Activated T-cell treated with anti-CD3 and anti-CD28 coated beads, Interleukin-2, amount 50 U/mL, for 24 hours (primary cell): ENCODE data around the gene PDE11A.

Source experiments
- DNase-seq: peaks from one replicate; pipeline ENCODE4 v3.0.0-alpha.2; 2020
- H3K27ac Mint-ChIP-seq: 2 replicates; pipeline ENCODE4 v1.8.0; 2020; ENCODE audit warnings: mild to moderate bottlenecking, mixed read lengths
- H3K27me3 Mint-ChIP-seq: 2 replicates; pipeline ENCODE4 v1.8.0; 2020; ENCODE audit warnings: mixed read lengths
- H3K36me3 Mint-ChIP-seq: 2 replicates; pipeline ENCODE4 v1.8.0; 2020; ENCODE audit warnings: low read depth, mixed read lengths
- H3K4me1 Mint-ChIP-seq: 2 replicates; pipeline ENCODE4 v1.8.0; 2020; ENCODE audit warnings: low read depth, mixed read lengths
- H3K4me3 Mint-ChIP-seq: 2 replicates; pipeline ENCODE4 v1.8.0; 2020; ENCODE audit warnings: mild to moderate bottlenecking, moderate library complexity, mixed read lengths
- H3K9me3 Mint-ChIP-seq: 2 replicates; pipeline ENCODE4 v1.8.0; 2020; ENCODE audit warnings: mixed read lengths

The PDE11A gene

GRCh38 chr2:177625744-177626650 is 446.6 kb downstream of the PDE11A start:
- Mint-ChIP-seq H3K4me1 (no peaks in the 10 kb centered on the region), H3K27me3 (peaks cover 22% of the 10 kb centered on the region), H3K4me3 (no peak overlapping the region), H3K36me3 (no peaks in the 10 kb centered on the region), H3K27ac (no peak overlapping the region), H3K9me3 (no peaks in the 10 kb centered on the region)
- DNase-seq, result no peak

GRCh38 chr2:177622521-177622920 is 450.1 kb downstream of the PDE11A start:
- Mint-ChIP-seq H3K36me3 (peaks cover 7% of the 10 kb centered on the region), H3K27me3 (peaks cover 17% of the 10 kb centered on the region), H3K4me3 (no peak overlapping the region), H3K4me1 (peaks cover 12% of the 10 kb centered on the region), H3K9me3 (no peaks in the 10 kb centered on the region), H3K27ac (no peak overlapping the region)
- no peak for DNase-seq

GRCh38 chr2:177619986-177620385 is 452.6 kb downstream of the PDE11A start:
- H3K4me3 Mint-ChIP-seq, result no peak overlapping the region
- no peaks in the 10 kb centered on the region for H3K9me3 Mint-ChIP-seq
- DNase-seq, result no peak
- no peak overlapping the region for H3K27ac Mint-ChIP-seq
- H3K4me1 Mint-ChIP-seq, result peaks cover 12% of the 10 kb centered on the region
- peaks cover 7% of the 10 kb centered on the region for H3K36me3 Mint-ChIP-seq
- peaks cover 9% of the 10 kb centered on the region for H3K27me3 Mint-ChIP-seq

GRCh38 chr2:177619461-177619860 is 453.1 kb downstream of the PDE11A start:
- Mint-ChIP-seq H3K36me3 (peaks cover 7% of the 10 kb centered on the region), H3K27ac (no peak overlapping the region), H3K4me3 (peak overlapping the region; percentile 94), H3K4me1 (peaks cover 12% of the 10 kb centered on the region), H3K9me3 (no peaks in the 10 kb centered on the region), H3K27me3 (peaks cover 9% of the 10 kb centered on the region)
- no peak for DNase-seq

- H3K27ac Mint-ChIP-seq, result peak overlapping the region; percentile 100
- H3K36me3 Mint-ChIP-seq, result peaks cover 7% of the 10 kb centered on the region
- H3K4me1 Mint-ChIP-seq, result peaks cover 12% of the 10 kb centered on the region
- peak; percentile 92 for DNase-seq
- peaks cover 9% of the 10 kb centered on the region for H3K27me3 Mint-ChIP-seq
- H3K4me3 Mint-ChIP-seq, result peak overlapping the region; percentile 94
- no peaks in the 10 kb centered on the region for H3K9me3 Mint-ChIP-seq
These were observed 454.0 kb downstream of the PDE11A start for GRCh38 chr2:177618255-177619253.

GRCh38 chr2:177617849-177618248 is 454.7 kb downstream of the PDE11A start:
- Mint-ChIP-seq H3K27me3 (peaks cover 8% of the 10 kb centered on the region), H3K9me3 (no peaks in the 10 kb centered on the region), H3K4me1 (peaks cover 12% of the 10 kb centered on the region), H3K27ac (peak overlapping the region; percentile 100), H3K36me3 (peaks cover 7% of the 10 kb centered on the region), H3K4me3 (peak overlapping the region; percentile 94)
- DNase-seq, result no peak

- H3K27me3 Mint-ChIP-seq, result peaks cover 6% of the 10 kb centered on the region
- H3K4me1 Mint-ChIP-seq, result peaks cover 12% of the 10 kb centered on the region
- H3K36me3 Mint-ChIP-seq, result peaks cover 7% of the 10 kb centered on the region
- no peak overlapping the region for H3K27ac Mint-ChIP-seq
- DNase-seq, result no peak
- H3K9me3 Mint-ChIP-seq, result no peaks in the 10 kb centered on the region
- H3K4me3 Mint-ChIP-seq, result no peak overlapping the region
These were observed 455.8 kb downstream of the PDE11A start for GRCh38 chr2:177616731-177617130.

GRCh38 chr2:177616066-177616465 is 456.5 kb downstream of the PDE11A start:
- H3K4me3 Mint-ChIP-seq, result no peak overlapping the region
- no peaks in the 10 kb centered on the region for H3K9me3 Mint-ChIP-seq
- no peak for DNase-seq
- no peak overlapping the region for H3K27ac Mint-ChIP-seq
- H3K27me3 Mint-ChIP-seq, result peaks cover 6% of the 10 kb centered on the region
- H3K4me1 Mint-ChIP-seq, result peaks cover 12% of the 10 kb centered on the region
- H3K36me3 Mint-ChIP-seq, result peaks cover 7% of the 10 kb centered on the region

GRCh38 chr2:177612659-177613058 is 459.9 kb downstream of the PDE11A start:
- Mint-ChIP-seq H3K27me3 (peaks cover 15% of the 10 kb centered on the region), H3K27ac (no peak overlapping the region), H3K4me1 (no peaks in the 10 kb centered on the region), H3K36me3 (no peaks in the 10 kb centered on the region), H3K4me3 (no peak overlapping the region), H3K9me3 (peaks cover 3% of the 10 kb centered on the region)
- DNase-seq, result no peak

- Mint-ChIP-seq H3K27me3 (peaks cover 12% of the 10 kb centered on the region), H3K36me3 (no peaks in the 10 kb centered on the region), H3K4me1 (no peaks in the 10 kb centered on the region), H3K27ac (no peak overlapping the region), H3K4me3 (no peak overlapping the region), H3K9me3 (peaks cover 3% of the 10 kb centered on the region)
- no peak for DNase-seq
These were observed 461.2 kb downstream of the PDE11A start for GRCh38 chr2:177611310-177611886.

GRCh38 chr2:177610813-177611212 is 461.8 kb downstream of the PDE11A start:
- peaks cover 3% of the 10 kb centered on the region for H3K9me3 Mint-ChIP-seq
- no peak overlapping the region for H3K4me3 Mint-ChIP-seq
- H3K27ac Mint-ChIP-seq, result no peak overlapping the region
- H3K27me3 Mint-ChIP-seq, result peaks cover 10% of the 10 kb centered on the region
- no peak for DNase-seq
- no peaks in the 10 kb centered on the region for H3K36me3 Mint-ChIP-seq
- H3K4me1 Mint-ChIP-seq, result no peaks in the 10 kb centered on the region

GRCh38 chr2:177606636-177607035 is 465.9 kb downstream of the PDE11A start:
- Mint-ChIP-seq H3K9me3 (peaks cover 3% of the 10 kb centered on the region), H3K4me3 (no peak overlapping the region), H3K27me3 (peaks cover 10% of the 10 kb centered on the region), H3K27ac (no peak overlapping the region), H3K4me1 (no peaks in the 10 kb centered on the region), H3K36me3 (no peaks in the 10 kb centered on the region)
- no peak for DNase-seq

- Mint-ChIP-seq H3K27ac (no peak overlapping the region), H3K36me3 (no peaks in the 10 kb centered on the region), H3K4me1 (no peaks in the 10 kb centered on the region), H3K9me3 (peaks cover 3% of the 10 kb centered on the region), H3K27me3 (peaks cover 10% of the 10 kb centered on the region), H3K4me3 (no peak overlapping the region)
- DNase-seq, result no peak
These were observed 468.1 kb downstream of the PDE11A start for GRCh38 chr2:177604271-177605065.

GRCh38 chr2:177603768-177604167 is 468.8 kb downstream of the PDE11A start:
- Mint-ChIP-seq H3K36me3 (no peaks in the 10 kb centered on the region), H3K27ac (no peak overlapping the region)
- no peak for DNase-seq

More at GRCh38 chr2:177603768-177604167, 468.8 kb downstream of the PDE11A start:
- Mint-ChIP-seq H3K4me1 (no peaks in the 10 kb centered on the region), H3K27me3 (peaks cover 4% of the 10 kb centered on the region), H3K9me3 (no peaks in the 10 kb centered on the region), H3K4me3 (no peak overlapping the region)
